ENCODE results near the gene KLHL24.
A peak's percentile ranks its signal among the peaks of the same experiment; 100 is the strongest.

KLHL24 gene

GRCh38 chr3:183697123-183697609, 61.7 kb downstream of the KLHL24 start:
- peak overlapping the region; percentile 62 for H3K27ac ChIP-seq (ENCODE audit: poor library complexity, severe bottlenecking)
- TF ChIP-seq, protein P1, sequence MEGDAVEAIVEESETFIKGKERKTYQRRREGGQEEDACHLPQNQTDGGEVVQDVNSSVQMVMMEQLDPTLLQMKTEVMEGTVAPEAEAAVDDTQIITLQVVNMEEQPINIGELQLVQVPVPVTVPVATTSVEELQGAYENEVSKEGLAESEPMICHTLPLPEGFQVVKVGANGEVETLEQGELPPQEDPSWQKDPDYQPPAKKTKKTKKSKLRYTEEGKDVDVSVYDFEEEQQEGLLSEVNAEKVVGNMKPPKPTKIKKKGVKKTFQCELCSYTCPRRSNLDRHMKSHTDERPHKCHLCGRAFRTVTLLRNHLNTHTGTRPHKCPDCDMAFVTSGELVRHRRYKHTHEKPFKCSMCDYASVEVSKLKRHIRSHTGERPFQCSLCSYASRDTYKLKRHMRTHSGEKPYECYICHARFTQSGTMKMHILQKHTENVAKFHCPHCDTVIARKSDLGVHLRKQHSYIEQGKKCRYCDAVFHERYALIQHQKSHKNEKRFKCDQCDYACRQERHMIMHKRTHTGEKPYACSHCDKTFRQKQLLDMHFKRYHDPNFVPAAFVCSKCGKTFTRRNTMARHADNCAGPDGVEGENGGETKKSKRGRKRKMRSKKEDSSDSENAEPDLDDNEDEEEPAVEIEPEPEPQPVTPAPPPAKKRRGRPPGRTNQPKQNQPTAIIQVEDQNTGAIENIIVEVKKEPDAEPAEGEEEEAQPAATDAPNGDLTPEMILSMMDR (IDR thresholded peaks at IDR 0.05; ENCODE audit: poor library complexity, severe bottlenecking) = no peak
- H3K27me3 ChIP-seq (ENCODE audit: insufficient read depth, poor library complexity, severe bottlenecking) = no peaks in the 10 kb centered on the region
- peaks cover 9% of the 10 kb centered on the region for H3K4me1 ChIP-seq (ENCODE audit: insufficient read depth, poor library complexity, severe bottlenecking)
- DNase-seq (ENCODE audit: low spot score) (no peak), ATAC-seq (ENCODE audit: low read depth) (no peak)
- peak overlapping the region; percentile 100 for H3K4me3 ChIP-seq (ENCODE audit: severe bottlenecking)
- peaks cover 13% of the 10 kb centered on the region for H3K36me3 ChIP-seq (ENCODE audit: low read depth)
- no peaks in the 10 kb centered on the region for H3K9me3 ChIP-seq (ENCODE audit: severe bottlenecking)

GRCh38 chr3:183697610-183698317, 62.3 kb downstream of the KLHL24 start, which contains the start of gene YEATS2:
YEATS2 (plus strand) TSS chr3:183697797; CDS start chr3:183715163, 17,366 bp downstream.
- no peaks in the 10 kb centered on the region for H3K9me3 ChIP-seq (ENCODE audit: severe bottlenecking)
- peak within 1 kb of the TSS; percentile 62 for H3K27ac ChIP-seq (ENCODE audit: poor library complexity, severe bottlenecking)
- ATAC-seq (ENCODE audit: low read depth) = peak; percentile 57
- TF ChIP-seq, protein P1 (IDR thresholded peaks at IDR 0.05; ENCODE audit: poor library complexity, severe bottlenecking) = no peak
- no peaks in the 10 kb centered on the region for H3K27me3 ChIP-seq (ENCODE audit: insufficient read depth, poor library complexity, severe bottlenecking)
- peak; percentile 52 for DNase-seq (ENCODE audit: low spot score)
- H3K4me1 ChIP-seq (ENCODE audit: insufficient read depth, poor library complexity, severe bottlenecking) = peaks cover 9% of the 10 kb centered on the region
- peak within 1 kb of the TSS; percentile 100 for H3K4me3 ChIP-seq (ENCODE audit: severe bottlenecking)
- peaks cover 17% of the 10 kb centered on the region for H3K36me3 ChIP-seq (ENCODE audit: low read depth)

- TF ChIP-seq, protein P1 (IDR thresholded peaks at IDR 0.05; ENCODE audit: poor library complexity, severe bottlenecking) = no peak
- no peaks in the 10 kb centered on the region for H3K9me3 ChIP-seq (ENCODE audit: severe bottlenecking)
- ATAC-seq (ENCODE audit: low read depth) = peak; percentile 50
- H3K27ac ChIP-seq (ENCODE audit: poor library complexity, severe bottlenecking) = peak overlapping the region; percentile 62
- peaks cover 9% of the 10 kb centered on the region for H3K4me1 ChIP-seq (ENCODE audit: insufficient read depth, poor library complexity, severe bottlenecking)
- H3K36me3 ChIP-seq (ENCODE audit: low read depth) = peaks cover 17% of the 10 kb centered on the region
- H3K4me3 ChIP-seq (ENCODE audit: severe bottlenecking) = peak overlapping the region; percentile 100
- no peaks in the 10 kb centered on the region for H3K27me3 ChIP-seq (ENCODE audit: insufficient read depth, poor library complexity, severe bottlenecking)
- DNase-seq (ENCODE audit: low spot score) = no peak
Measured at GRCh38 chr3:183698318-183698751, 62.9 kb downstream of the KLHL24 start.

- no peak for DNase-seq (ENCODE audit: low spot score)
- Histone ChIP-seq H3K9me3 (ENCODE audit: severe bottlenecking) (no peaks in the 10 kb centered on the region), H3K27ac (ENCODE audit: poor library complexity, severe bottlenecking) (peak overlapping the region; percentile 62), H3K36me3 (ENCODE audit: low read depth) (peaks cover 17% of the 10 kb centered on the region), H3K4me1 (ENCODE audit: insufficient read depth, poor library complexity, severe bottlenecking) (peaks cover 9% of the 10 kb centered on the region), H3K27me3 (ENCODE audit: insufficient read depth, poor library complexity, severe bottlenecking) (no peaks in the 10 kb centered on the region), H3K4me3 (ENCODE audit: severe bottlenecking) (peak overlapping the region; percentile 100)
- peak; percentile 51; the same call in 2 of the 3 replicates for ATAC-seq (ENCODE audit: low read depth)
- TF ChIP-seq, protein P1 (IDR thresholded peaks at IDR 0.05; ENCODE audit: poor library complexity, severe bottlenecking) = no peak
Measured at GRCh38 chr3:183698756-183699155, 63.3 kb downstream of the KLHL24 start.

All from RWPE2 (cell line).